ENCODE measurements around the gene KRT76.

DNA sequence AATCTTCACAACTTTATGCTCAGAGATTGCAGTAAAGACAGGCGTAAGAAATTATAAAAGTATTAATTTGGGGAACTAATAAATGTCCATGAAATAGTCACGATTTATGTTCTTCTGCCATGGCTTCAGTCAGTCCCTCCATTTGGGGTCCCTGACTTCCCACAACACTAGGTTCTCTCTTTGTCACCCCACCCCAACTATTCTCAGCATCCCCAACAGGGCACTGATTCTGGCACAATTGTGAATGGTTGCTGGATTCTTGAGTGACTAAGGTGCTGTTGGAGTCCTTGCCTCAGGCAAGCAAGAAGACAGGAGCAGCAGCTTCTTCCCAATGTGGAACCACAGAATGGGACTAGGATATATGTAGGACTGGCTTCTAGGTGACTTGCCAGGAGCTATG, 15.3 kb downstream of the KRT76 start:
- TF ChIP-seq CEBPB (IDR thresholded peaks at IDR 0.05) (no peak), YY1 (IDR thresholded peaks at IDR 0.05; ENCODE audit: low read depth) (no peak), RAD21 (IDR thresholded peaks at IDR 0.05; ENCODE audit: low read depth) (no peak), TCF12 (IDR thresholded peaks at IDR 0.05; ENCODE audit: low read depth) (no peak), EP300 (IDR thresholded peaks at IDR 0.05; ENCODE audit: borderline replicate concordance) (no peak), FOXM1 (IDR thresholded peaks at IDR 0.05; ENCODE audit: borderline replicate concordance, low read depth) (no peak), TAF1 (IDR thresholded peaks at IDR 0.05; ENCODE audit: low read depth) (no peak)
- TF ChIP-seq, protein P1, sequence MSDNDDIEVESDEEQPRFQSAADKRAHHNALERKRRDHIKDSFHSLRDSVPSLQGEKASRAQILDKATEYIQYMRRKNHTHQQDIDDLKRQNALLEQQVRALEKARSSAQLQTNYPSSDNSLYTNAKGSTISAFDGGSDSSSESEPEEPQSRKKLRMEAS (IDR thresholded peaks at IDR 0.05), result no peak
- TF ChIP-seq, protein P2, sequence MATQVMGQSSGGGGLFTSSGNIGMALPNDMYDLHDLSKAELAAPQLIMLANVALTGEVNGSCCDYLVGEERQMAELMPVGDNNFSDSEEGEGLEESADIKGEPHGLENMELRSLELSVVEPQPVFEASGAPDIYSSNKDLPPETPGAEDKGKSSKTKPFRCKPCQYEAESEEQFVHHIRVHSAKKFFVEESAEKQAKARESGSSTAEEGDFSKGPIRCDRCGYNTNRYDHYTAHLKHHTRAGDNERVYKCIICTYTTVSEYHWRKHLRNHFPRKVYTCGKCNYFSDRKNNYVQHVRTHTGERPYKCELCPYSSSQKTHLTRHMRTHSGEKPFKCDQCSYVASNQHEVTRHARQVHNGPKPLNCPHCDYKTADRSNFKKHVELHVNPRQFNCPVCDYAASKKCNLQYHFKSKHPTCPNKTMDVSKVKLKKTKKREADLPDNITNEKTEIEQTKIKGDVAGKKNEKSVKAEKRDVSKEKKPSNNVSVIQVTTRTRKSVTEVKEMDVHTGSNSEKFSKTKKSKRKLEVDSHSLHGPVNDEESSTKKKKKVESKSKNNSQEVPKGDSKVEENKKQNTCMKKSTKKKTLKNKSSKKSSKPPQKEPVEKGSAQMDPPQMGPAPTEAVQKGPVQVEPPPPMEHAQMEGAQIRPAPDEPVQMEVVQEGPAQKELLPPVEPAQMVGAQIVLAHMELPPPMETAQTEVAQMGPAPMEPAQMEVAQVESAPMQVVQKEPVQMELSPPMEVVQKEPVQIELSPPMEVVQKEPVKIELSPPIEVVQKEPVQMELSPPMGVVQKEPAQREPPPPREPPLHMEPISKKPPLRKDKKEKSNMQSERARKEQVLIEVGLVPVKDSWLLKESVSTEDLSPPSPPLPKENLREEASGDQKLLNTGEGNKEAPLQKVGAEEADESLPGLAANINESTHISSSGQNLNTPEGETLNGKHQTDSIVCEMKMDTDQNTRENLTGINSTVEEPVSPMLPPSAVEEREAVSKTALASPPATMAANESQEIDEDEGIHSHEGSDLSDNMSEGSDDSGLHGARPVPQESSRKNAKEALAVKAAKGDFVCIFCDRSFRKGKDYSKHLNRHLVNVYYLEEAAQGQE (IDR thresholded peaks at IDR 0.05; ENCODE audit: low read depth), result no peak
